ENCODE data around the gene TCF25. TPM values are rescaled to one million over a fixed set of nuclear protein-coding genes. Genes with fewer than 3 reads are reported as not detected.

TCF25 gene
- total RNA-seq, 1 donor from 2014 or later, result 237 TPM

GRCh38 chr16:89837014-89837546, 36.3 kb upstream of the TCF25 start:
- H3K4me1 ChIP-seq, result no peaks in the 10 kb centered on the region
- H3K36me3 ChIP-seq, result no peaks in the 10 kb centered on the region
- H3K4me3 ChIP-seq, result no peak overlapping the region
- intact Hi-C loops (cut with DNase I), result no loop called here
- TF ChIP-seq, protein P1, sequence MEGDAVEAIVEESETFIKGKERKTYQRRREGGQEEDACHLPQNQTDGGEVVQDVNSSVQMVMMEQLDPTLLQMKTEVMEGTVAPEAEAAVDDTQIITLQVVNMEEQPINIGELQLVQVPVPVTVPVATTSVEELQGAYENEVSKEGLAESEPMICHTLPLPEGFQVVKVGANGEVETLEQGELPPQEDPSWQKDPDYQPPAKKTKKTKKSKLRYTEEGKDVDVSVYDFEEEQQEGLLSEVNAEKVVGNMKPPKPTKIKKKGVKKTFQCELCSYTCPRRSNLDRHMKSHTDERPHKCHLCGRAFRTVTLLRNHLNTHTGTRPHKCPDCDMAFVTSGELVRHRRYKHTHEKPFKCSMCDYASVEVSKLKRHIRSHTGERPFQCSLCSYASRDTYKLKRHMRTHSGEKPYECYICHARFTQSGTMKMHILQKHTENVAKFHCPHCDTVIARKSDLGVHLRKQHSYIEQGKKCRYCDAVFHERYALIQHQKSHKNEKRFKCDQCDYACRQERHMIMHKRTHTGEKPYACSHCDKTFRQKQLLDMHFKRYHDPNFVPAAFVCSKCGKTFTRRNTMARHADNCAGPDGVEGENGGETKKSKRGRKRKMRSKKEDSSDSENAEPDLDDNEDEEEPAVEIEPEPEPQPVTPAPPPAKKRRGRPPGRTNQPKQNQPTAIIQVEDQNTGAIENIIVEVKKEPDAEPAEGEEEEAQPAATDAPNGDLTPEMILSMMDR (IDR thresholded peaks at IDR 0.05), result no peak
- no peak overlapping the region for H3K27ac ChIP-seq
- no peak for DNase-seq (ENCODE audit: low spot score in 2 of 2)
- H3K27me3 ChIP-seq, result no peaks in the 10 kb centered on the region
- no peaks in the 10 kb centered on the region for H3K9me3 ChIP-seq

DNA sequence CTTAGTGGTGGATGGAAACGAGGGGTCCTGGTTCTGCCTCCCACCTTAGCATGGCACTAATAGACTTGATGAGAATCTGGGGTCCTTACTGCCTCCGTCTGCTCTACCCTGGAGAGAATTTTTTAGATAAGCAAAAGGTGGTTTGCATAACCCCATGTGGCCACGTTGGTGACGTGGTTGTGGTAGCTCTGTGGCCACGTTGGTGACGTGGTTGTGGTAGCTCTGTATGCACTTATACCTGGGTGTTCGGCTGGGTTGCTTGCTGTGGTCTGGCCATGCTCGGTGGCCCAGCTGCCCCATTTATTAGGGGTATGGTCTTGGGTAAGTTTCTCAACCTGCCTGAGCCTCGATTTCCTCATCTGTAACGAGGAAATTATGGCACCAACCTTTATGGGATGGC, 32.1 kb upstream of the TCF25 start:
- no peak overlapping the region for H3K27ac ChIP-seq
- intact Hi-C loops (cut with DNase I), result no loop called here
- H3K36me3 ChIP-seq, result no peaks in the 10 kb centered on the region
- DNase-seq (ENCODE audit: low spot score in 2 of 2), result no peak
- TF ChIP-seq, protein P1 (IDR thresholded peaks at IDR 0.05), result no peak
- no peaks in the 10 kb centered on the region for H3K4me1 ChIP-seq
- H3K9me3 ChIP-seq, result no peaks in the 10 kb centered on the region
- H3K27me3 ChIP-seq, result no peaks in the 10 kb centered on the region
- no peak overlapping the region for H3K4me3 ChIP-seq

GRCh38 chr16:89842471-89843408, 30.7 kb upstream of the TCF25 start:
- Histone ChIP-seq H3K36me3 (no peaks in the 10 kb centered on the region), H3K9me3 (no peaks in the 10 kb centered on the region), H3K4me1 (no peaks in the 10 kb centered on the region), H3K27ac (no peak overlapping the region), H3K27me3 (no peaks in the 10 kb centered on the region), H3K4me3 (no peak overlapping the region)
- TF ChIP-seq, protein P1 (IDR thresholded peaks at IDR 0.05), result no peak
- intact Hi-C loops (cut with DNase I), result no loop called here
- no peak for DNase-seq (ENCODE audit: low spot score in 2 of 2)

DNA sequence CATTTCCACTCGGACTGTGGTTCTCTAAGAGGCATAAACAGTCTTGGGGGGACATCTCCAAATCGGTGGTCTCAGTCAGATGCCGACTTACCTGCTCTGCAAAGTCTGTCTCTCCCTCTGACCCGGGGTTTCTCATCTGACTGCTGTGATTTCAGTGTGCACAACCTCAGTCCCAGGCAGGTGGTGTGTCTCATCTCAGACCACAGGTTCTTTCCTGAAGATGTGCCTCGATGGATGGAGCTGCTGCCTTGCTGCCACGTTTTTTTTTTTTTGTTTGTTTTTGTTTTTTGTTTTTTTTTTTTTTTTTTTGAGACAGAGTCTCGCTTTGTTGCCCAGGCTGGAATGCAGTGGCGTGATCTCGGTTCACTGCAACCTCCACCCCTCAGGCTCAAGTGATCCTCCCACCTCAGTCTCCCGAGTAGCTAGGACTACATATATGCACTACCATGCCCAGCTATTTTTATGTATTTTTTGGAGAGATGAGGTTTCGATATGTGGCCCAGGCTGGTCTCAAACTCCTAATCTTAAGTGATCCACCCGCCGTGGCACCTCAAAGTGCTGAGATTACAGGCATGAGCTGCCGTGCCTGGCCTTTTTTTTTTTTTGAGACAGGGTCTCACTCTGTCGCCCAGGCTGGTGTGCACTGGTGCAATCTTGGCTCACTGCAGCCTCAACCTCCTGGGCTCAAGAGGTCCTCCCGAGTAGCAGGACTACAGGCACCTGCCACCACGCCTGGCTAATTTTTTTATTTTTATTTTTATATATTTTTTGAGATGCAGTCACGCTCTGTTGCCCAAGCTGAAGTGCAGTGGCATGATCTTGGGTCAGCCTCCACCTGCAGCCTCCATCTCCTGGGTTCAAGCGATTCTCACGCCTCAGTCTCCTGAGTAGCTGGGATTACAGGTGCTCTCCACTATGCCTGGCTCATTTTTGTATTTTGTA, 29.7 kb upstream of the TCF25 start:
- Histone ChIP-seq H3K36me3 (no peaks in the 10 kb centered on the region), H3K4me1 (no peaks in the 10 kb centered on the region), H3K27me3 (no peaks in the 10 kb centered on the region), H3K27ac (no peak overlapping the region), H3K4me3 (no peak overlapping the region), H3K9me3 (no peaks in the 10 kb centered on the region)
- DNase-seq (ENCODE audit: low spot score in 2 of 2), result no peak
- TF ChIP-seq, protein P1 (IDR thresholded peaks at IDR 0.05), result no peak
- intact Hi-C loops (cut with DNase I), result no loop called here

GRCh38 chr16:89844739-89845339, 28.6 kb upstream of the TCF25 start:
- intact Hi-C loops (cut with DNase I), result no loop called here
- TF ChIP-seq, protein P1 (IDR thresholded peaks at IDR 0.05), result no peak

More at GRCh38 chr16:89844739-89845339, 28.6 kb upstream of the TCF25 start:
- Histone ChIP-seq H3K9me3 (no peaks in the 10 kb centered on the region), H3K4me1 (no peaks in the 10 kb centered on the region), H3K27me3 (no peaks in the 10 kb centered on the region), H3K36me3 (no peaks in the 10 kb centered on the region), H3K27ac (no peak overlapping the region), H3K4me3 (no peak overlapping the region)
- no peak for DNase-seq (ENCODE audit: low spot score in 2 of 2)
